ENCODE results near the gene CDK18. TPM values are rescaled to one million over a fixed set of nuclear protein-coding genes. Genes with fewer than 3 reads are reported as not detected.

CDK18 gene
- polyA plus RNA-seq, 3 donors = 4.2 to 9.6 (median 9.1) TPM

- 70 to 83% (median 81%) methylated on average over 4 of the region's 4 CpGs for WGBS, 3 donors
- H3K27ac ChIP-seq (ENCODE audit: low read depth, low read length) = no peak overlapping the region
Observed at GRCh38 chr1:205516362-205516761, 11.9 kb downstream of the CDK18 start.

DNA sequence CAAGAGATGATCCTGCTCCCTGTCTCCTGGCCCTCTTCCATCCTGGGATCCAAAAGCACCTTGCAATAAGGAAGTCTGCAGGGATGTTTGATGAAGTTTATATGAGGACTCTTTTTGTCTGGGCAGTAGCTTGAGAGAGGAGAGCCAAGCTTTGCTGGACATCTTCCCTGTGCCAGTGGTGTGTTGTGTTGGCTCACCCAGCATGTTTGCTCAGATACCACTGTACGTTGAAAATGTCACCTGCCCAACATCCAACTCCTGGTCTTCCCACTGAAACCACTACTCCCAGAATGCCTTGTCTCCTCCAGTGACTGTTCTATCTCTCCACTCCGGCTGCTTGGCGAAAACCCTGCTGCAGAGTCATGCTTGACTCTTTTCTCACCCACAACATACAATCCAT, 12.8 kb downstream of the CDK18 start:
- 58 to 88% (median 88%) methylated on average over 3 of the region's 3 CpGs for whole genome bisulfite sequencing, 3 donors
- no peak overlapping the region for H3K27ac ChIP-seq (ENCODE audit: low read depth, low read length)

DNA sequence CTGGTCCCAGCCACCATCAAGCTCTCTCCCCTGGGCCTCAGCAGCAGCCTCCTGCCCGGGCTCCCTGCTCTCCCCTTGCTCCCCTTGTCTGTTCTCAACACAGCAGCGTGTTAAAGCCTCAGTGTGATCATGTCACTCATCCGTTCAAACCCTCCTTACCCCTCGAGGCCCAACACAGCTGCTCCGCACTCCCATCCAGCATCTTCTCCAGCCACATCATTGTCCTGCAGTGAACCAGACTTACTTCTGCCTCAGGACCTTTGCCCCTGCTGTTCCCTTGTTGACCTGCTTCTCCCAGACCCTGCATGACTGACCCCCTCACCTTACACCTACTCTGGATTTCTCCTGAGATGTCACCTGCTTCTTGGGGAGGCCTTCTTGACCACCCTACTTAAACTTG, 13.3 kb downstream of the CDK18 start:
- H3K27ac ChIP-seq (ENCODE audit: low read depth, low read length) = no peak overlapping the region
- WGBS, 3 donors = 82 to 96% (median 89%) methylated on average over 5 of the region's 5 CpGs

DNA sequence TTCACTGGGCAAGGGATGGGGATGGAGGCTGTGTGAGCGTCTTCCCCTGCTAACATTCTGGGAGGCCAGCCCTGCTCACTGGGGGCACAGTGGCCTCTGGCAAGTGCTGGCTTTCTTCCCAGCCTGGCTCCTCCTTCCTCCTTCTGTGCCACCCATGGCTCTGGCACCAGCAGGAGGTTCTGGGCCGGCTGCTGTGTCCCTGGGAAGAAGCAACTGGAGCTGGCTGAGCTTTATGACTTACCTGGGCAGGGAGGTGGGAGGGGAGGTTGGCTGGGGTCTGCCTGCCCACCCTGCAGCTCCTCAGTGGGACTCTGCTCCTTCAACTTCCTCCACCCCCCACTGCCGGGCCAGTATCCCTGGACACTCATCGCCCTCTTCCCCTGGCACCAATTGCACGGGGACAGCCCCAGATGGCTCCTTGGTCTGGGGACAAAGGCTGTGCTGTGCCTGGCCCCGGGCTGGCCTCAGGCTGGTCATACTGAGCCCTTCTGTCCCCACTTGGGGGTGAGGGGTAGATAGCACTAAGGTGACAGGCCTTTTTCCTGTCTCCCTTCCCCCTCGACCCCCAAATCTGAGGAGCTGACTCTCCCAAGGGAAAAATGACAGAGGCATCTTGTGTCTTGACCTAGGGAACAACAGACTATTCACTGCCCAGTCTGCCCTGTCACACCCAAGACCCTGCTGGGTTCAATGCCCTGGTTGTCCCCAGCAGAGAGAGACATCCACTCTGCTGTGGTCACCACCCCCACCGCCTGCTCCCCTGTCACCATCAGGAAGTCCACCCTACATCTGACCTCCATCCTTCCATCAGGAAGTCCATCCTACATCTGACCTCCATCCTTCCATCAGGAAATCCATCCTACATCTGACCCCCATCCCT, 14.4 kb downstream of the CDK18 start:
- H3K27ac ChIP-seq (ENCODE audit: low read depth, low read length) = no peak overlapping the region
- WGBS, 3 donors = 59 to 87% (median 80%) methylated on average over 7 to 8 of the region's 8 CpGs

GRCh38 chr1:205519541-205520131, 15.2 kb downstream of the CDK18 start:
- no peak overlapping the region for H3K27ac ChIP-seq (ENCODE audit: low read depth, low read length)
- WGBS, 3 donors = 33 to 64% (median 46%) methylated on average over 6 of the region's 6 CpGs

DNA sequence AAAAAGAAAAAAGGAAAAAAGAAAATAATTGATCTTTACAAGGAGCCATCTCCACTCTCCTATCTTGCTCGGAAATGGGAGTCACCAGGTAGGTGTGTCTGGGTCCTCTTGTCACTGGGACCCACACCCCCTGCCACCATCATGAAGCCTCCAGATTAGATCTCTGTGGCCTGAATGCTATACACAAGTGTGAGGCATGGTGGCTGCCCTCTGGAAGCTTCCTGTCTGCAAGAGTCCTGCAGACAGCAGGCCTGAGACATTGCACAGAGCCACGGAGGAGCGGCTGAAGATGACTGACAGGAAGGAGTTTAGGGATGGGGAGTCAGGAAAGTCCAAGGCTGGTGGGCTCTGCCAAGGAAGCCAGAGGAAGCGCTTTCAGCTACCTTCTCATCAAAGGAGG, 16.2 kb downstream of the CDK18 start:
- no peak overlapping the region for H3K27ac ChIP-seq (ENCODE audit: low read depth, low read length)
- 91 to 98% (median 96%) methylated on average over 4 of the region's 4 CpGs for WGBS, 3 donors

DNA sequence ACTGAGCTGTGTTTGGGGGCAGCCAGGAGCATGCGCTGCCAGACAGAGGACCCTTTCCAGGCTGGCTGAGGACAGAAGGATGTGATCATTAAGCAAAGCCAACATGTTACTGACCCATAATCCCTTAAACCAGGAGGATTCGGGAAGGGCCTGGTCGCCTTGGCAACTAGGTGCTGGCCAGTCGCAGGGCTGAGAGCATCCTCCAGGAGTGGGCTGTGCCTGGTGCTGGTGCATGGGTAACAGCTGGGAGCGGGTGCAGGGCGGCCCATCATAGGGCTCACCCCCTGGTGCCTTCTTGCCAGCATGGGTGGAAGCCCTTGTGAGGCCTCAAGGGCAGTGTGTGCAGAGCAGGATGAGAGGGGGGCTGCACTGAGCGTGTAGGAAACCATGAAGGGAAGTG, 17.2 kb downstream of the CDK18 start:
- no peak overlapping the region for H3K27ac ChIP-seq (ENCODE audit: low read depth, low read length)
- 80 to 90% (median 83%) methylated on average over 7 of the region's 7 CpGs for WGBS, 3 donors

- H3K27ac ChIP-seq (ENCODE audit: low read depth, low read length) = no peak overlapping the region
- 95 to 99% (median 97%) methylated on average over 5 of the region's 5 CpGs for WGBS, 3 donors
Observed at GRCh38 chr1:205522692-205523091, 18.2 kb downstream of the CDK18 start.

DNA sequence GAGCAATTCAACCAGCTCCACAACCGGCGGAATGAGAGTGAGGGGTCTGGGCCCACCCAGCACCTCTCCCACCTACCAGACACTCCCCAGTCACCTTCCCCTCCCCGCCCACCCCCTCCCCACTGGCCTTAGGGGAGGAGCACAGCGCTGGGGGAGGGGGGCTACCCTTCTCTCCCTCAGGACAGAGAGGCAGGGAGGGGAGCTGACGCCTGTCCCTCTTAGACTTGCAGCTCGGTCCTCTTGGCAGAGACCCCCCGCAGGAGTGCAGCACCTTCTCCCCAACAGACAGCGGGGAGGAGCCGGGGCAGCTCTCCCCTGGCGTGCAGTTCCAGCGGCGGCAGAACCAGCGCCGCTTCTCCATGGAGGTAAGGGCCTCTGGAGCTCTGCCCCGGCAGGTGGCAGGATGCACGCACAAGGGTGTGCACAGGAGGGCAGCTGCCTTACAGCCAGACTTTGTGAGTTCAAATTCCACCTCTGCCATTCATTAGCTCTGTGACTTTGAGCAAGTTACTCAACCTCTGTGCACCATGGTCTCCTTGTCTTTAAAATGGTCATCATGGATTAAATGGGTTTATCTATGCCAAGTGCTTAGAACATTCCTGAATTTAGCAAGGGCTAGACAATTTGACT, 18.9 kb downstream of the CDK18 start:
- no peak overlapping the region for H3K27ac ChIP-seq (ENCODE audit: low read depth, low read length)
- WGBS, 3 donors = 86 to 87% (median 86%) methylated on average over 16 of the region's 16 CpGs

DNA sequence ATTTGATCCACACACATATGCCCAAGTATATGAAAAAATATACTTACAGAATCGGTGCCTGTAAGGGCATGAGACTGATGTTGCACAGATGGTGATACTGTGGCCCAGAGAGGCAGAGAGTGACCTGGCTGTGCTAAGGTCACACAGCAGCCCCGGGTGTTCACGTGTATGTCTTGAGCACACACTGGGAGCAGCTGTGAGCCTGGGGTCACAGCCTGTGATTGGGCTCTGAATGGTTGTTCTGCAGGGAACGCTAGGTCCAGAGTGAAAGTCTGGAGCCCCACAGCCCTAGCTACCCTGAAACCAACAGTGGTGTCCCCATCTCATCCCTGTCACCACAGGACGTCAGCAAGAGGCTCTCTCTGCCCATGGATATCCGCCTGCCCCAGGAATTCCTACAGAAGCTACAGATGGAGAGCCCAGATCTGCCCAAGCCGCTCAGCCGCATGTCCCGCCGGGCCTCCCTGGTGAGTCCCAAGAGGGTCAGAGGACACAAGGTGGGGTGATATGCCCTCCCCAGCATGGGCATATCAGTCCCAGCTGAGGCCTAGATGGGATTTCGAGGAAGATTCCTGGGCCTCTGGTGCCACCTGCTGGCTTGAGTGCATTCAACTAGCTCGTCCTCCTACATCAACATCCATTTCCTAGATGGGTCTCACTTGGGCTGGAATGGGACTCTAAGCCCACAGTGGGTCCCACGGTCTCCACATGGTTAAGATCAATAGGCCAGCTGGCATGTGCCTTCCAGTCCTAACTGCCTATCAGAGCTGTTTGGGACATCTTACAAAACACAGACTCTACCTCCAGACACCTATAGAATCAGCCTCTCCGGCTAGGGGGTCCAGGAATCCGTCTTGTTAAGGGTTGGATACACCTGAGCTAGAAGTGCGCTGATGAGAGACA, 19.7 kb downstream of the CDK18 start:
- H3K27ac ChIP-seq (ENCODE audit: low read depth, low read length) = no peak overlapping the region
- WGBS, 3 donors = 49 to 59% (median 54%) methylated on average over 16 of the region's 16 CpGs

- H3K27ac ChIP-seq (ENCODE audit: low read depth, low read length) = no peak overlapping the region
- WGBS, 3 donors = 77 to 89% (median 81%) methylated on average over 4 of the region's 4 CpGs
Observed at GRCh38 chr1:205524794-205525101, 20.3 kb downstream of the CDK18 start.

- no peak overlapping the region for H3K27ac ChIP-seq (ENCODE audit: low read depth, low read length)
- WGBS, 3 donors = 87 to 91% (median 88%) methylated on average over 18 of the region's 18 CpGs
Observed at GRCh38 chr1:205525495-205526285, 21.2 kb downstream of the CDK18 start.

DNA sequence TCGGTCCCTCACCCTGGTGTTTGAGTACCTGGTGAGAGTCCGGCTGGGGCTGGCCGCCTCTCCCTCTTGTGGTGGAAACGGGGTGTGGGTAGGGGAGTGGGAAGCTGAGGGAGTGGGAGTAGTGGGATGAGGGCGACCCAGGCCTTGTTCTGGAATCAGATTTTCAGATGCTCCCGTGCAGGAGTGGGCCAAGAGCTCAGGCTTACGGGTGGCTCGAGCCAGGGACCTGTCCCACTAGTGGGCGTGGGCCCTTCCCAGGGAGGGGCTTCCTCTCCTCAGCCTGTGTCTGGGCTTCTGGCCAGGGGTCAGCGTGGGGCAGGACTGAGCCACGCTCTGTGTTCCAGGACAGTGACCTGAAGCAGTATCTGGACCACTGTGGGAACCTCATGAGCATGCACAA, 22.0 kb downstream of the CDK18 start:
- 65 to 82% (median 71%) methylated on average over 10 to 11 of the region's 11 CpGs for WGBS, 3 donors

GRCh38 chr1:205527931-205528330, 23.5 kb downstream of the CDK18 start:
- no peak overlapping the region for H3K27ac ChIP-seq (ENCODE audit: low read depth, low read length)
- 50 to 68% (median 52%) methylated on average over 4 of the region's 4 CpGs for WGBS, 3 donors

More for the DNA sequence above, 22.0 kb downstream of the CDK18 start:
- no peak overlapping the region for H3K27ac ChIP-seq (ENCODE audit: low read depth, low read length)

DNA sequence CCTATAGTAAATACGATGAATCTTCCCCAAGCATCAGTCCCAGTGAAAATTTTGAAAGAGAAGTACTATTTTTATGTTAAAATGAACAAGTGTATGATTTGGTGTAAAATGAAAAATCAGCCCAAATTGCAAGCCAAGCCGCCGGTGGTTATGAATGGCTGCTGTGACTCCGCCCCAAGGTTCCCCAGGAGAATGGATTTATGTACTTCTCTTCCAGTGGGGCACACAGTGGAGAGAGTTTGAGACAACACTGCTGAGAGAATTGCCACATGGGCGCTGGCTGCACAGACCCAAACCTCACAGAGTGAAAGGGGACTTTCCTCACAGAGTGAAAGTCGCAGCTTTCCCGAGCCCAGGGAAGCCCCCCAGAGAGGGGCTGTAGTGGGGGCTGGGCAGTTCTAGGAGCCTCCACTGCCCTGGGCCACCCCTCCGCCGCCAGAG, 24.0 kb downstream of the CDK18 start:
- 39 to 58% (median 54%) methylated on average over 9 of the region's 9 CpGs for WGBS, 3 donors
- no peak overlapping the region for H3K27ac ChIP-seq (ENCODE audit: low read depth, low read length)

DNA sequence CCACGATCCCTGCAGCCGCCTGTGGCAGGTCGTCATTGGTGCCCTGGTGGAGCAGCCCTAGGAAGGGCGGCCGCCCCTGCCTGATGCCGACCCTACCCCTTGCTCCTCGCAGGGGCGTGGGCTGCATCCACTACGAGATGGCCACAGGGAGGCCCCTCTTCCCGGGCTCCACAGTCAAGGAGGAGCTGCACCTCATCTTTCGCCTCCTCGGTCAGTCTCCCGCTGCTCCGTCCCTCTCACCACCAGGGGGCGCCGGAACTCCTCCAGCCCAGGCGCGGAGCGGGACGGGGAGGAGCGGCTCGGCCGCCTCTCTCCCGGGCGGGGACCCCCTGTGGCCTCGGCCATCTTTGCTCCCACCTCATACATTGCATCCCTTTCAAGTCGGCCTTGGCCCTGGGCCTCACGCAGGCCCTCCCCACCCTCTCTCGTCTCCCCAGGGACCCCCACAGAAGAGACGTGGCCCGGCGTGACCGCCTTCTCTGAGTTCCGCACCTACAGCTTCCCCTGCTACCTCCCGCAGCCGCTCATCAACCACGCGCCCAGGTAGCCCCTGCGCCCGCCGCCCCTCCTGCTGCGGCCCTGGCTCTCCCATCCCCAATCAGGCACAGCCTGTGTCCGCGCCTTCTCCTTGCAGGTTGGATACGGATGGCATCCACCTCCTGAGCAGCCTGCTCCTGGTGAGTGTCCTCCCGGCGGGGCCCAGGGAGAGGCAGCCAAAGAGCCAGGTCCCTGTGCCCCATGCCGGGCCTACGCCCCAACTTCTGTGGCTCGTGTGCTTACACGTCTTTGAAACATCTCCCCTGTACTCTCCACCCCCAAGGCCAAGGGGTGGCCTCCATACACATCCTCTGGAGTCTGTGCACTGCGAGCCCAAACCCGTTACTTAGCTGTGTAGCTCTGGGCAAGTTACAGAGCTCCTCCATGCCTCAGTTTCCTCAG, 24.7 kb downstream of the CDK18 start:
- 31 to 34% (median 33%) methylated on average over 49 to 53 of the region's 53 CpGs for WGBS, 3 donors
- H3K27ac ChIP-seq (ENCODE audit: low read depth, low read length) = no peak overlapping the region

DNA sequence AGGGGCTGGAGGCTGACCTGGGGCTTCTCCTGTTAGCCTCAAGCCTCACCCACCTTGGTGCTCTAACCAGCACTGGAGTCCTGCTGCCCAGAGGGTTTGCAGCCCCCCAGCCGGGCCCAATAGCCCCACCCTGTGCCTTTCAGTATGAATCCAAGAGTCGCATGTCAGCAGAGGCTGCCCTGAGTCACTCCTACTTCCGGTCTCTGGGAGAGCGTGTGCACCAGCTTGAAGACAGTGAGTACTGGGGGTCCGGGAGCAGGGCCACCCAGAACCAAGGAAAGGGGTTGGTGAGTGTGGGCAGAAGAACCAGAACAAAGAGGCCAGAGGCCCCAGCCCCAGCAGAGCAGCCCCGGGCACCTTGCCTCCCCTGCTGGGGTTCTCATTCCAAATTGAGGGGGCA, 25.6 kb downstream of the CDK18 start:
- 68 to 81% (median 81%) methylated on average over 6 of the region's 6 CpGs for WGBS, 3 donors
- H3K27ac ChIP-seq (ENCODE audit: low read depth, low read length) = no peak overlapping the region
